GM10266 (cell line): ENCODE measurements around the gene MRPL51.

Source experiments
- DNase-seq: peaks from one replicate; pipeline ENCODE4 v3.0.0; 2012; ENCODE audit errors: extremely low spot score
- TF ChIP-seq, protein P1 (sequence below): IDR thresholded peaks from 2 replicates; pipeline ENCODE4 v1.5.1; 2012; ENCODE audit warnings: mild to moderate bottlenecking, low read depth; ENCODE audit not compliant: control insufficient read depth, insufficient read depth; ENCODE audit errors: missing control alignments

Gene MRPL51

DNA sequence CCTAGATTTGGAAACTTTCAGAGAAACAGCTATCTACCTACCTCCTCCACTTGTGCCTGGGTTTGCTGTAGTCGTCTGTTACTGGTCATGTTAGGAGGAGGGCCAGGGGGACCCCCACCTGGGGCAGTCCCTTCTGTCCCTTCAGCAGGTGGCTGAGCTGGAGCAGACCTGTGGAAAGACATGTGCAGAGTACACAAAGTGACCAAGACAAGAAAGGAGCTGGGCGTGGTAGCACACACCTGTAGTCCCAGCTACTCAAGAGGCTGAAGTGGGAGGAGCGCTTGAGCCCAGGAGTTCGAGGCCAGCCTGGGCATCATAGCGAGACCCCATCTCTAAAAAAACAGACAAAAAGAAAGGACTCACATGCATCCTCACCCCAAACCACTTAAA is 26.9 kb downstream of the MRPL51 start:
- DNase-seq, result no peak
- TF ChIP-seq, protein P1, sequence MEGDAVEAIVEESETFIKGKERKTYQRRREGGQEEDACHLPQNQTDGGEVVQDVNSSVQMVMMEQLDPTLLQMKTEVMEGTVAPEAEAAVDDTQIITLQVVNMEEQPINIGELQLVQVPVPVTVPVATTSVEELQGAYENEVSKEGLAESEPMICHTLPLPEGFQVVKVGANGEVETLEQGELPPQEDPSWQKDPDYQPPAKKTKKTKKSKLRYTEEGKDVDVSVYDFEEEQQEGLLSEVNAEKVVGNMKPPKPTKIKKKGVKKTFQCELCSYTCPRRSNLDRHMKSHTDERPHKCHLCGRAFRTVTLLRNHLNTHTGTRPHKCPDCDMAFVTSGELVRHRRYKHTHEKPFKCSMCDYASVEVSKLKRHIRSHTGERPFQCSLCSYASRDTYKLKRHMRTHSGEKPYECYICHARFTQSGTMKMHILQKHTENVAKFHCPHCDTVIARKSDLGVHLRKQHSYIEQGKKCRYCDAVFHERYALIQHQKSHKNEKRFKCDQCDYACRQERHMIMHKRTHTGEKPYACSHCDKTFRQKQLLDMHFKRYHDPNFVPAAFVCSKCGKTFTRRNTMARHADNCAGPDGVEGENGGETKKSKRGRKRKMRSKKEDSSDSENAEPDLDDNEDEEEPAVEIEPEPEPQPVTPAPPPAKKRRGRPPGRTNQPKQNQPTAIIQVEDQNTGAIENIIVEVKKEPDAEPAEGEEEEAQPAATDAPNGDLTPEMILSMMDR, result no peak

DNA sequence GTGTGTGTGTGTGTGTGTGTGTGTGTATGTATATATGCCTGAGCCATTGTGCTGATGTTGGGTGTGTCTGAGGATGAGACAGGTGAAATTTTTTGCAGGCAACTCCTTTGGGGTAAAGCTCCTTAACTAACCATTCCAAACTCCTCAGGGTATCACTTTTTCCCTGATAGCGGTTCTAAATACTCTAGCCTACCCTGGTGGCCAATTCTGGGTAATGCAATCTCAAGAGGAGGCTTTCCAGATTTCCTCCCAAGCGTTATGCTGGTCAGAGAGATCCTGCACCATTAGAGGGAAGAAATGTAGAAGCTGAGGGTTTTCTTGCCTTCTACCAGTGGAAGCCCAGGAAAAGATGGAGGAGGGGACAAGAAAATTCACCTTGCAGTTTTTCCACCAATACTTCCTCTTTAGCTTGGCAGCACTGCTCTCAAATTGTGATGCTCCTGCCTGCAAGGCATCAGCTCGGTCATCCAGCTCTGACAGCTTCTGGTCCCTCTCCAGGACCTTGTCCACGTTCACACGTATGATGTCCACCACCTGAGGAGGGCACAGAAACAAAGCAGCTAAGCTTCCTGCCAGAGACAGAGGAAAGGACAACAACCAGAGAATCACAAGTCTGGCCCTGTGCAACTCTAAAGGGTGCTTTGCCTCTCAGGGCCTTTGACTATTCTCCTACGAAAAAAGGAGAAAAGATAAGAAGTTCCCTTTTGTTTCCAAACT is 27.4 kb downstream of the MRPL51 start:
- TF ChIP-seq, protein P1, result peak; percentile 76
- no peak for DNase-seq

DNA sequence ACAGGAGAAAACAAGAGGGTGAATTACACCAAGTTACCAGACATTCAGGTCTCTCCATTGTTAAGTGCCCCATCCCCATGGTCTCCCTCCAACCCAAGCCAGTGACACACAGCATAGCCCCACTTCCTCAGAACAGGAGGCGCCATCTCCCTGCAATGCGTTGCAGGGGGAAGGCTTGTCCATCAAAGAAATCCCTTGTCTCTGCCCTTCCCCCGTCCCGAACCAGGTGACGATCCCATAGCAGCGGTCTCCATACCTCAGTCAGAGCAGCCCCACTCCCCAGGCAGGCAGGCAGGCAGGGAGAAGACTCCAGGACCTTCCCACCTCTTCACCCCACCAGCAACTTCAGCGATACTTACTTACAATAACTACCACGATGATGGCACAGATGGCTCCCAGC is 28.5 kb downstream of the MRPL51 start:
- no peak for DNase-seq
- TF ChIP-seq, protein P1, result no peak

DNA sequence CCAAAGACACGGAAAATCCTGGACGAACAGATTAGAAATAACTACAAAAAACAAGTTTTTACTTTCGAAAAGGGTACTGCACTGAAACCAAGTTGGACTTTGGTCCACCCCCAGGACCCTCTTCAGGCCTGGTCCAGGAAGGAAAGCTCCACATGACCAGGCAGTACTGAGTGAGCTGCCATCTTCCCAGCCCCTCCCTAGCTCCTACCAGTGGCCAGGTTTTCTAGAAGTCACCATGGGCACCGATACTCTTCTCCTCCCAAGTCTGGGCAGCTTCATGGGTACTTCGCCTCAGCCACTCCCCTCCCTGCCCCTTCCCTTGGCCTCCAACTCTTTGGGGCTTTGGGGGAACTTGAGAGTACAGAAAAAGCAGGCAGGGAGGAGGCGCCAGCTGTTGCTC is 29.2 kb downstream of the MRPL51 start:
- no peak for DNase-seq
- TF ChIP-seq, protein P1, result no peak

DNA sequence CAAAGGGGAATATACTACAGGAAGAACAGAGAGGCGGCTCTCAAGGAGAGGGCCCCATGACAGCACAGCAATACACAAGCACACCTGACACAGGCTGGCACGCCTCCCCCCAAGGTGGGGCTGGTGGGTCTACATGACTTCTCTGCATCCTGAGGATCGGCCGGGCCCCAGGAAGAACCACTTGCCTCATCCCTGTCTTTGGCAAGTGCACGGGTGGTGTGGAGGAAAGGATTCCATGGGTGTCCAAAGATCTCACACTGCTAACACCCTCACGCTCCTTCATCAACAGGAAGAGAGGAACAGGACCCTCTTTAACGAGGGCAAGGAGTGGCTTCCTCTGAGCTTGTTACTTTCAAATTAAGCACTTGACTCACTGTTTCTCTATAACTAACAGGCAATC is 29.8 kb downstream of the MRPL51 start:
- TF ChIP-seq, protein P1, result no peak
- no peak for DNase-seq

DNA sequence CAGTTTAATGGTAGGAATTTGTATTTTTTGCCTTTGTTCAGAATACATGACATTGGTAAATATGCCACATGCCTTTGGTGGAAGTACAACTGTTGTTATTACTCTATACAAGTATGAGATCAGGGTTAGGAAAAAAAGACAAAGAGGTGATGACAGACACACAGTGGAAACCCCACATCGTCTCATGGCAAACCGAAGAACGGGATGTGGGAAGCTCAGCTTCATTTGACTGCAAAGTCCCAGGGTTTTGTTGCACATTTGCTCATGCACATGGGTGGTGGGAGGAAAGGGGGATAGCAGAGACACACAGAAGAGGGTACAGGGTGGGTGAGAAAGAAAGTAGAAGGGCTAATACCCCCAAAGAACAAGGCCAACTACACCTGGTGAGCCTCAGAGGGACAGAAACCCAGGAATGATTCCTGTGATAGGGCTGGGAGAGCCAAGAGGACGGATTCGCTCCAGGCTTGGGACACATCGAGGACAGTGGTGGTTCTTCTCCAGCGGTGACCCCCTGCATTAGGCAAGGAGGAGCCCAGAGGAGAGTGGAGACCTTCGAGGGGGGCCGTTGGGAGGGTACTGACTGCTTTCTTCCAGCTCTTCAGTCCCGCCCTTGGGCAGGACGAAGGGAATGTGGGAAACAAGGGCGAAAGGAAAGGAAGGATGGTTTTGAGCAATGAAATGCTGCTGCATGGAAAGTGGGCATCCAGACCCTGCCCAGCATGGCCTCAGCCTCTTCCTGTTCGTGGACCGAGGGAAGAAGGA is 30.6 kb downstream of the MRPL51 start:
- no peak for DNase-seq
- TF ChIP-seq, protein P1, result no peak

DNA sequence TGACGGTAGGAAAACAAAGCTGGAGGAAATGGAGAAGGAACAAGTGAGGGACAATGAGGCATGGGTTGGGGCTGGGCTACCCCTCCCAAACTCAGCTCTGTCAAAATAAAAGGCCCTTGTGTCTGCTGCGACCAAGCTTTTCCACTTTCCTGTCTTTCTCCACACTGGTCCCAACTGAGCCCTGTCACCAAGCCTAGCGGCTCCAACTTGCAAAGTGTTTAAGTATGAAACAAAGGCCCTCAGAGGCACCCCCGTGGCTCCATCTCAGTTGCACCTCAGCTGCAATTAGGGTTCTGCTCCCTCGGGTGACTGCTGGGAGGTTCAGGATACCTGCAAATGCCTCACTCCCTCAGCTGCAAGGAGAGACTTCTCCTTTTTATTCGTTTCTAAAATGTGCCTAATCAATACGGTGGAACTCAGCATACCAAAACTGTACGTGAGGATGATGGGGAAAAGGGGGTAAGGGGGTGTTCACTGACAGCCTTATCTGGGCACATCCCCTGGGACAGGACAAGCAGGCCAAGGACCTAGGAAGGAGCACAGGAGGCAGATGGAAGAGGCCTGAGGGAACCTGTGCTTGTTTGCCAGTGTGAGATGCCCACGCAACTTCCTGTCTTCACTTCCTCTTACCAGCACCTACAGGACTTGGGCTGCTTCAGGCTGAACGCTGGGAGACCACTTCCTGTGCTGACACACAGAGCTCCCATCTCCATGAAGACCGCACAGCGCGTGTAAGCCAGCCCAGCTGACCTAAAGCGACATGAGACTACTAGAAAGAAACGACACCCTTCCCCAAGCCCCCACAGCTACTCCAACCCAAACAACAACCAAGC is 31.4 kb downstream of the MRPL51 start:
- peak; percentile 78 for DNase-seq
- TF ChIP-seq, protein P1, result no peak
